ENCODE results near the gene CD83.

DNA sequence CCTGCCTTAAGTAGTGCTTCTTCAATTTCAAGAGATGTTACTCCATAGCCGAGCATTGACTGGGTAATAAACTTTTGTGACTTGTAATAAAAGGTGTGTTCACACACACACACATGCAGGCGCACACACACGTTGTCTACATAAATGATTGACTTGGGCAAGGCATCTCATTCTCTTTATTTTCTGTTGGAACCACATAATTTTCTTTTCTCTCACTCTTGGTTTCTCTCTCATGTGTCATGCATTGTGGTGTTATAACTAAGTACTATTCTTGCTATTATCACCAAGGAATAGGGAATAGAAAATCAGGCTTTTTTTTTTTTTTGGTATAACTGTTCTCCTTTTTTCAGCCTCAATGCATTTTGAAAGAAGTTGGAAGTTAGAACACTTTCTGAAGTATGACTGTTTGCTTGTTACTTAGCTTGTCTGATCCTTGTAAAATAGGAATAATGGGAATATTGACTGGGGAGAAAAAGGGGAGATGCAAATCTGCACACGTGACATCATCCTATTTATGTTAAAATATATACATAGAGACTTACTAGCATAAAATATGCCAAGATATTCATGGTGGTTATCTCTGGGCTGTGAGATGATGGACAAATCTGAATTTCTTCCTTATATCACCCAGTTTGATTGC is 26.1 kb upstream of the CD83 start:
- TF ChIP-seq EZH2phosphoT487 (IDR thresholded peaks at IDR 0.05; ENCODE audit: borderline replicate concordance, low read length) = no peak
- TF ChIP-seq, protein P1, sequence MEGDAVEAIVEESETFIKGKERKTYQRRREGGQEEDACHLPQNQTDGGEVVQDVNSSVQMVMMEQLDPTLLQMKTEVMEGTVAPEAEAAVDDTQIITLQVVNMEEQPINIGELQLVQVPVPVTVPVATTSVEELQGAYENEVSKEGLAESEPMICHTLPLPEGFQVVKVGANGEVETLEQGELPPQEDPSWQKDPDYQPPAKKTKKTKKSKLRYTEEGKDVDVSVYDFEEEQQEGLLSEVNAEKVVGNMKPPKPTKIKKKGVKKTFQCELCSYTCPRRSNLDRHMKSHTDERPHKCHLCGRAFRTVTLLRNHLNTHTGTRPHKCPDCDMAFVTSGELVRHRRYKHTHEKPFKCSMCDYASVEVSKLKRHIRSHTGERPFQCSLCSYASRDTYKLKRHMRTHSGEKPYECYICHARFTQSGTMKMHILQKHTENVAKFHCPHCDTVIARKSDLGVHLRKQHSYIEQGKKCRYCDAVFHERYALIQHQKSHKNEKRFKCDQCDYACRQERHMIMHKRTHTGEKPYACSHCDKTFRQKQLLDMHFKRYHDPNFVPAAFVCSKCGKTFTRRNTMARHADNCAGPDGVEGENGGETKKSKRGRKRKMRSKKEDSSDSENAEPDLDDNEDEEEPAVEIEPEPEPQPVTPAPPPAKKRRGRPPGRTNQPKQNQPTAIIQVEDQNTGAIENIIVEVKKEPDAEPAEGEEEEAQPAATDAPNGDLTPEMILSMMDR (IDR thresholded peaks at IDR 0.05; ENCODE audit: low read depth, low read length, poor library complexity, severe bottlenecking) = no peak

Measured in DOHH2 (cell line).